HS-27A (cell line): ENCODE measurements around the gene MRPL27.
"Not testable (repeated sequence)": the region's sequence is repeated elsewhere in the genome, so short reads cannot be mapped to it uniquely, and the experiment has no call there.

Experiments used
- DNase-seq: peaks from one replicate; pipeline ENCODE4 v3.0.0-alpha.2; 2012; ENCODE audit warnings: low read depth, missing footprints

The MRPL27 gene

DNA sequence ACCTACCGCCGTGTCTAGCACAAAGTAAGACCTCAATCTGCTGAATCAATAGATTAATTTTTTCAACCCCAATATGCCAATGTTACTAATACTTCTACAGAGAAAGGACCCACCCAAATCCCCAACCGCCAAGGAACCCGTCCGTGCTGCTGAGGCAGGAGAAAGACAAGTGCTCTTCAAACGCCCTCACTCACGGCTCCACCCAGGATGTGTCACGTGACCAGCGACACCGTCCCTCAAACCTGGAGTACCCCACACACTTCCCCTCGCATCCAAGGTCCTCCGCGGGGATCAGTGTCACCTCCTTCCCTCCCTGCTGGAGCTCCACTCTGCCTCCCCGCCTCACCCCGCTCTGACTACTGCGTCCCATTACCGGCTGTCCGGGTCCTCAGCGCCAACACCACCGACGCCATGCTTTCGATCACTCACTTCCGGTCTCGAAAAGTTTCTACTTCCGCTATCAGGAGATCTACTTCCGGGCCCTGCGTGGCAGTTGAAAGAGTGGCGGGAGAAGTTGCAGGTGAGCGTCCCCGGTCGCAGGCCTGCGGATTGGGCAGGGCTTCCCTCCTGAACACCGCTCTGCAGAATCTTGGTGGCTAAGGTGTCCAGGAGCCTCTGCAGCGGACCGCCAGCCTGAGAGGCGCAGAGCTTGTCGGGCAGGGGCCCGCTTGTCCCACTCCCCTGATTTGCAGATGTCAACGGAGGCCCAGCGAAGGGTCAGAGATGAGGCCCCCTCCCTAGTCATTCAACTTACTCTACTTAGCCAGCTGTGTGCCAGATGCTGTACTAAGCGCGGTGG, at the start of gene MRPL27, which contains the start of gene EME1:
MRPL27 (minus strand) TSS at position 427 of the 799 bp plus-strand sequence; CDS start at position 413, 14 bp downstream.
EME1 (plus strand) TSS at position 472 of the 799 bp plus-strand sequence. CDS start 1,980 bp downstream, outside the sequence.
- DNase-seq: peak; percentile 79

- no peak for DNase-seq
Measured at GRCh38 chr17:50422738-50423137, 49.8 kb upstream of the MRPL27 start.

- no peak for DNase-seq
Measured at GRCh38 chr17:50421308-50422051, 48.5 kb upstream of the MRPL27 start.

DNA sequence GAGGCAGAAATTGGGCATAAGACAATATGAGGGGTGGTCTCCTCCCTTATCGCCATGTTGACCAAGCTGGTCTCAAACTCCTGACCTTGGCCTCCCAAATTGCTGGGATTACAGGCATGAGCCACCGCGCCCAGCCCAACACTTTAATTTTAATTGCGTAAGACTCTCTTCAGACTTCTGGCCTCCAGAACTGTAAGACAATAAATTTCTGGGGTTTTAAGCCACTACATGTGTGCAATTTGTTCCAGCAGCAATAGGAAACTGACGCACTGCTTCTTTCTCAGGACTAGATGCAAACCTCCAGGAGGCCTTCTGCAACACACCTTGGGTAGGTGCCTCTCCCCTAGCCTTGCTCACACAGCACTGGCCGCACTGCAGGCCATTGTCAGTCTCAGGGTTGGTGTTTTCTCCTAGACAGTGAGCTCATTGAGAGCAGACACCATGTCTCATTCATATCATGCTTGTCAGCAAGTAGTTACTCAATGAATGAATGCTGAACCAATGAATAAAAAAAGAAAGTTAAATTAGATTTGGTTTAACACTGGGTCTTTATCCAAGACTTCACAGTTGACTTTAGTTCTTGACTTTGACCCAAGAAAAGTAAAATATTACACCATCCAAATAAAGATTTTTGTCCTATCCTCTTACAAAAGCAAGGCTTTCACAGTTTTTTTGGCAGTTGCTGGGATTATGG, 47.6 kb upstream of the MRPL27 start:
- no peak for DNase-seq

GRCh38 chr17:50419577-50419976, 46.6 kb upstream of the MRPL27 start:
- DNase-seq: not testable (repeated sequence)

- DNase-seq: no peak
Measured at GRCh38 chr17:50414808-50415207, 41.8 kb upstream of the MRPL27 start.

DNA sequence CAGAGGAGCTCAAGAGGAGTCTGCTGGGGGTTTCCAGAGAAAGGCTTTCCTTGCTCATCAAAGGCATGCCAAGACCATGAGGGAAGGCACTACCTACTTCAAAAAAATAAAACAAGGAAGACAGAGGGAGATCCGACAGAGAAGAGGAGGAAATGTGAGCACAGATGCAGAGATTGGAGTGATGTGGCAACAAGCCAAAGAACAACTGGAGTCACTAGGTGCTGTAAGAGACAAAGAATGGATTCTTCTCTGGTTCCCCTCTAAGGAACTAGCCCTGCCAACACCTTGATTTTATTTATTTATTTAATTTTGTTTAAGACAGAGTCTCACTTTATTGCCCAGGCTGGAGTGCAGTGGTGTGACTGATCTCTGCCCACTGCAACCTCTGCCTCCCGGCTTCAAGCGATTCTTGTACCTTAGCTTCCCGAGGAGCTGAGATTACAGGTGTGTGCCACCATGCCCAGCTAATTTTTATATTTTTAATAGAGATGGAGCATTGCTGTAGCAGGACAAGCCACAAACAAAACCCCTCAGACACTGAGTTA, 39.3 kb upstream of the MRPL27 start:
- DNase-seq: no peak

DNA sequence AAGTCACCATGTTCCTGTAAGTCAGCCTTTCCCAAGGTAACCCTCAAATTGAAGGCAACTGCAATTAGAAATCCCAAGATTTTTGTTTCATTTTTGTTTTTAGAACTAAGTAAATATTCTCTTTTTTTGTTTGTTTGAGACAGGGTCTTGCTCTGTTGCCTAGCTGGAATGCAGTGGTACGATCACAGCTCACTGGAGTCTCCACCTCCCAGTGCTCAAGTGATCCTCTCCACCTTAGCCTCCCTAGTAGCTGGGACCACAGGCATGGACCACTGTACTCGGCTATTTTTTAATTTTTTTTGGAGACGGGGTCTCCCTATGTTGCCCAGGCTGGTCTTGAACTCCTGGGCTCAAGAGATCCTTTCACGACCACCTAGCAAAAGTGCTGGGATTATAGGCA, 34.9 kb upstream of the MRPL27 start:
- no peak for DNase-seq

GRCh38 chr17:50406578-50406977, 33.6 kb upstream of the MRPL27 start:
- no peak for DNase-seq

- DNase-seq: not testable (repeated sequence)
Measured at GRCh38 chr17:50405351-50405750, 32.4 kb upstream of the MRPL27 start.

DNA sequence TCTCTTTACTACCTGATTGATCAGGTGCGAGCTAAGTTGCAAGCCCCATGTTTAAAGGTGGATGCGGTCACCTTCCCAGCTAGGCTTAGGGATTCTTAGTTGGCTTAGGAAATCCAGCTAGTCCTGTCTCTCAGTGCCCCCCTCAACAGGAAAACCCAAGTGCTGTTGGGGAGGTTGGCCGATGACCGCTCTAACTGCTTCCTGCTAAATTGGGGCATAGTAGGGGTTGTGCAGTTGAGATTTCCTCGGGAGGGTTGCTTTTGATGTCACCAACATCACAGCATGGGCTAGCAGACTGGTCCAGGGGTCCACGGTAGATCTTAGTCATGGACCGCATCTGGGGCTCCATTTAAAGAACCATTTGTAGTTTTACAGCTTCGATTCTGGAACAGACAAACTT, 26.6 kb upstream of the MRPL27 start:
- DNase-seq: not testable (repeated sequence)

DNA sequence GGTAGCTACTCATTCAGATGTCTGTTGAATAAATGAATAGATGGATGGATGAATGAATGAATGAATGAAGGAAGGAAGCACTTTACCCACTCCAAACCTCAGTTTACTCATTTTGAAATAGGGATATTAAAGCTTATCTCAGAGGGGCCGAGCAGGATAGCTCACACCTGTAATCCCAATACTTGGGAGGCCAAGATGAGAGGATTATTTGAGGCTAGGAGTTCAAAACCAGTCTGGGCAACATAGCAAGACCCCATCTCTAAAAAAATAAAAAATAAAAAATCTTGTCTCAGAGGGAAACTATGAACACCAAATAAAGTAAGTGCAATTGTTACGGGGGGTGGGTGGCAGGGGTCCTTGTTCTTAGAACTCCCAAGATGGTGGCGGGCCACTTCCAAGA, 25.7 kb upstream of the MRPL27 start:
- DNase-seq: not testable (repeated sequence)

DNA sequence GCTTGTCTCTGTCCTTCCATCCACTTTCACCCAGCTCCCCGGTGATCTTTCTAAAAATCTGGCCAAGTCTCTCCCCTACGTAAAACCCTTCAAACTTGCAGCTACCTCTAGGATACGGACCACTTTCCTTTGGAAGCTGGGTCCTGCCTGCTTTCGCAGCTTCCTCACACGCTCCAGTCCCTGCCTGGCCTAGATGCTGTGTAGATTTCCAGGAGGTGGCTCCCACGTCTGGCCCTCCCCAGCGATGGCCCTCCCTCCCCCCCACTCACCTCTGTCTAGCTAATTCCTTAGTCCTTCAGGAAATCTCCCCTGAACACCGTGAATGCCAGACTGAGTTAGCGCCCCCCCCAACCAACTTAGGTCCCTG, 24.9 kb upstream of the MRPL27 start:
- no peak for DNase-seq

- peak; percentile 14 for DNase-seq
Measured at GRCh38 chr17:50397111-50397918, 24.3 kb upstream of the MRPL27 start, which contains the start of gene LRRC59. Gene LRRC59, minus strand, starts transcription at chr17:50397523. Its CDS starts 206 bp downstream, at chr17:50397317.

GRCh38 chr17:50396261-50397110, 23.5 kb upstream of the MRPL27 start:
- DNase-seq: no peak

GRCh38 chr17:50394711-50395110, 21.7 kb upstream of the MRPL27 start:
- no peak for DNase-seq

GRCh38 chr17:50393700-50394099, 20.7 kb upstream of the MRPL27 start:
- no peak for DNase-seq

DNA sequence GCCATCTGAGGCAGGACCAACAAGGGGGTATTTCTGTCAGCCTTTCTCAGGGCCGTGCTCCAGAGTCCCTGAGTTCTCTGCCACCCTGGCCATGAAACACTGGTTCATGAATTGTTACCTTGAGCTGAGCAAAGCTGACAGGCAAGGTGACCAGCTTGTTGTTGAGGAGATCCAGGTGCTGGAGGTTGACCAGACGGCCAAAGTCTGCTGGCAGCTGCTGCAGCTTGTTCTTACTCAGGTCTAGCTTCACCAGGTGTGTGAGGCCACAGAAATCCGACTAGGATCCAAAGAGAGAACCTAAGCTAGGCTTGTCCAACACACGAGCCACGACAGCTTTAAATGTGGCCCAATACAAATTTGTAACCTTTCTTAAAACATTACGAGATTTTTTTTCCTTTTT, 19.6 kb upstream of the MRPL27 start:
- DNase-seq: no peak

- DNase-seq: no peak
Measured at GRCh38 chr17:50389534-50389933, 16.6 kb upstream of the MRPL27 start.

DNA sequence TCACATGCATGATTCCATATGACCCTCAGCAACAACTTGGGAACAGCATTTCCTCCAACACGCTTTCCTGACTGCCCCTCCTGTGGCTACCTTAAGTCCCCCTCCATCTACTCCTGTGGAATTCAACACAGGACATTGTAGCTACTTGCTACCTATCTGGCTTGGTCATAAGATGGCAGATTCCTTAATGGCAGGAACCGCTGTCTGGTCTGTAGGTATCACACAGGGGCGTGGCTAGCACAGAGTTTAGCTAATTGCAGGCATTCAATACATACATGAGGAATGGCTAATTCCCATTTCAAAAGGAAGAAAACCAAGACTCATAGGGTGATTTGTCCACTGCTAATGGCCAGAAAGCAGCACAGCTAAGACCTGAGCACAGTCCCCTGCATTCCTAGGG, 15.7 kb upstream of the MRPL27 start:
- no peak for DNase-seq
